K562 (cell line): Measurements from ENCODE around the gene ZDHHC22.

Experiments
- RBBP5 ChIP-seq: fragments of 200-600 bp; sonication (generic); IDR thresholded peaks from 2 replicates; pipeline ENCODE4 v1.6.1; 2012; ENCODE audit warnings: borderline replicate concordance, mild to moderate bottlenecking, low read length, control low read depth, inconsistent platforms; ENCODE audit not compliant: insufficient read depth, poor library complexity, severe bottlenecking
- REST ChIP-seq, 2 experiments: fragments of 450-650 bp; formaldehyde crosslinking in 1 of 2; IDR thresholded peaks; 2 replicates each; pipeline versions ENCODE4 v1.4.0 to v1.6.1; 2014 to 2020; ENCODE audit warnings: mild to moderate bottlenecking in 2 of 2, borderline replicate concordance in 1 of 2, low read depth in 1 of 2
- TCF7L2 ChIP-seq: fragments of 150-350 bp; IDR thresholded peaks from 2 replicates; pipeline ENCODE4 v1.6.1; 2016; ENCODE audit warnings: low read depth, mild to moderate bottlenecking, low read length, moderate library complexity
- TF ChIP-seq, protein P1 (sequence below): sonication (generic); formaldehyde crosslinking; IDR thresholded peaks from 2 replicates; pipeline ENCODE4 v1.8.1; 2023; ENCODE audit warnings: mild to moderate bottlenecking, missing genetic modification reagents
- TF ChIP-seq, protein P2 (sequence below), 3 experiments: IDR thresholded peaks in 2 of 3; conservative IDR thresholded peaks in 1 of 3; 2 replicates each; pipeline ENCODE4 v1.5.1; 2011 to 2012; ENCODE audit warnings: low read length in 3 of 3, mild to moderate bottlenecking in 3 of 3, control low read depth in 2 of 3, improper control_type of control experiment in 1 of 3, inconsistent platforms in 1 of 3, low read depth in 1 of 3, mixed read lengths in 1 of 3, moderate library complexity in 1 of 3; ENCODE audit not compliant: insufficient read depth in 2 of 3

GRCh38 chr14:77113644-77114043, 27.9 kb downstream of the ZDHHC22 start:
- TF ChIP-seq REST (IDR thresholded peaks at IDR 0.05; ENCODE audit: borderline replicate concordance): no peak
- no peak for TF ChIP-seq REST (CRISPR knock-in tag; IDR thresholded peaks at IDR 0.05; ENCODE audit: low read depth)
- TF ChIP-seq, protein P1, sequence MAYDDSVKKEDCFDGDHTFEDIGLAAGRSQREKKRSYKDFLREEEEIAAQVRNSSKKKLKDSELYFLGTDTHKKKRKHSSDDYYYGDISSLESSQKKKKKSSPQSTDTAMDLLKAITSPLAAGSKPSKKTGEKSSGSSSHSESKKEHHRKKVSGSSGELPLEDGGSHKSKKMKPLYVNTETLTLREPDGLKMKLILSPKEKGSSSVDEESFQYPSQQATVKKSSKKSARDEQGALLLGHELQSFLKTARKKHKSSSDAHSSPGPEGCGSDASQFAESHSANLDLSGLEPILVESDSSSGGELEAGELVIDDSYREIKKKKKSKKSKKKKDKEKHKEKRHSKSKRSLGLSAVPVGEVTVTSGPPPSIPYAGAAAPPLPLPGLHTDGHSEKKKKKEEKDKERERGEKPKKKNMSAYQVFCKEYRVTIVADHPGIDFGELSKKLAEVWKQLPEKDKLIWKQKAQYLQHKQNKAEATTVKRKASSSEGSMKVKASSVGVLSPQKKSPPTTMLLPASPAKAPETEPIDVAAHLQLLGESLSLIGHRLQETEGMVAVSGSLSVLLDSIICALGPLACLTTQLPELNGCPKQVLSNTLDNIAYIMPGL (CRISPR knock-in tag): no peak
- TF ChIP-seq RBBP5: no peak
- TF ChIP-seq, protein P2, sequence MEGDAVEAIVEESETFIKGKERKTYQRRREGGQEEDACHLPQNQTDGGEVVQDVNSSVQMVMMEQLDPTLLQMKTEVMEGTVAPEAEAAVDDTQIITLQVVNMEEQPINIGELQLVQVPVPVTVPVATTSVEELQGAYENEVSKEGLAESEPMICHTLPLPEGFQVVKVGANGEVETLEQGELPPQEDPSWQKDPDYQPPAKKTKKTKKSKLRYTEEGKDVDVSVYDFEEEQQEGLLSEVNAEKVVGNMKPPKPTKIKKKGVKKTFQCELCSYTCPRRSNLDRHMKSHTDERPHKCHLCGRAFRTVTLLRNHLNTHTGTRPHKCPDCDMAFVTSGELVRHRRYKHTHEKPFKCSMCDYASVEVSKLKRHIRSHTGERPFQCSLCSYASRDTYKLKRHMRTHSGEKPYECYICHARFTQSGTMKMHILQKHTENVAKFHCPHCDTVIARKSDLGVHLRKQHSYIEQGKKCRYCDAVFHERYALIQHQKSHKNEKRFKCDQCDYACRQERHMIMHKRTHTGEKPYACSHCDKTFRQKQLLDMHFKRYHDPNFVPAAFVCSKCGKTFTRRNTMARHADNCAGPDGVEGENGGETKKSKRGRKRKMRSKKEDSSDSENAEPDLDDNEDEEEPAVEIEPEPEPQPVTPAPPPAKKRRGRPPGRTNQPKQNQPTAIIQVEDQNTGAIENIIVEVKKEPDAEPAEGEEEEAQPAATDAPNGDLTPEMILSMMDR (IDR thresholded peaks at IDR 0.05 in 2 of 3, conservative IDR thresholded peaks at IDR 0.05 in 1 of 3; ENCODE audit: insufficient read depth in 2 of 3, low read depth in 1 of 3, low read length in 3 of 3): no peak
- no peak for TF ChIP-seq TCF7L2
